Activated gamma-delta T cell (primary cell): ENCODE measurements around the gene TNIK.

Experiments
- DNase-seq: peaks from one replicate; lab custom pipeline; 2025; lab: John Stamatoyannopoulos, UW

The TNIK gene

DNA sequence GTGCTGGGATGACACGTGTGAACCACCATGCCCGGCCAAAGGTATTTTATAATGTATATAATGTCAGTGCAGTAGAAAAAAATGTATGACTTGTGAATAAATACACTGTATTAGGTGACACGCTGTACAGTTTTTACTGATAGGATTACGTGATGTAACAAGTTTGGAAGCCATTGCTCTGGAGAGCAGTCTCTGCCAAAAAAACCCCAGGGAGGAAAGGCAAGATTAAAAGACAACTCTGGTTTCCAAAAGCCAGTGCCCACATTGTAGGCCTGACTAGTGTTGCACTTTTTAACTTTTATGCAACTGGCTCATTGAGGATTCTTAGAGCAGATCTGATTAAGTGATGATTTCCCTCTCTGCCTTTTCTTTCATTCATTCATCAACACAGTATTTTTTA, 371.7 kb downstream of the TNIK start:
- no peak for DNase-seq

- DNase-seq = no peak
Measured at GRCh38 chr3:171086914-171087313, 373.3 kb downstream of the TNIK start.

DNA sequence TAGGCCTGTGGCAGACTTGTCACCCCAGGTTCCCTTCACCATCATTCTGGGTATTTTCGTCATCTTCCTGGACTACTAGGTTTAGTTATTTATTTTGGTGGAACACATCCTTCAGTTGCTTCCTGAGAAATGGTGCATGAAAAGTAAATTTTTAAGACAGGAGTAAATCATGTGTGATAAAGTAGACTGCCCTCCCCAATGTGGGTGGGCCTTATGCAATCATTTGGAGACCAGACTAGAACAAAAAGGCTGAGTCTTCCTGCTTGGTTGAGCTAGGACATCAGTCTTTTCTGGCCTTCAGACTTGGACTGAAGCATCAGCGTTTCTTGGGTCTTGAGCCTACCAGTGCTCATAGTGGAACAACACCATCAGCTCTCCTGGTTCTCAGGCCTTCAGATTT, 382.9 kb downstream of the TNIK start:
- DNase-seq = no peak

DNA sequence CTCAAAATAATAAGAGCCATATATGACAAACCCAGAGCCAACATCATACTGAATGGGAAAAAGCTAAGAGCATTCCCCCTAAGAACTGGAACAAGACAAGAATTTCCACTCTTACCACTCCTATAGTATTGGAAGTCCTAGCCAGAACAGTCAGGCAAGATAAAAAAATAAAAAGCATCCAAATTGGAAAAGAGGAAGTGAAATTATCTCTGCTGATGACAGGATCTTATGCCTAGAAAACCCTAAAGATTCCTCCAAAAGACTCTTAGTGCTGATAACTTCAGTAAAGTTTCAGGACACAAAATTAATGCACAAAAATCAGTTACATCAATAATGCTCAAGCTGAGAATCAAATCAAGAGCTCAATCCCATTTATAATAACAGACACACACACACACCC, 387.8 kb downstream of the TNIK start:
- no peak for DNase-seq

DNA sequence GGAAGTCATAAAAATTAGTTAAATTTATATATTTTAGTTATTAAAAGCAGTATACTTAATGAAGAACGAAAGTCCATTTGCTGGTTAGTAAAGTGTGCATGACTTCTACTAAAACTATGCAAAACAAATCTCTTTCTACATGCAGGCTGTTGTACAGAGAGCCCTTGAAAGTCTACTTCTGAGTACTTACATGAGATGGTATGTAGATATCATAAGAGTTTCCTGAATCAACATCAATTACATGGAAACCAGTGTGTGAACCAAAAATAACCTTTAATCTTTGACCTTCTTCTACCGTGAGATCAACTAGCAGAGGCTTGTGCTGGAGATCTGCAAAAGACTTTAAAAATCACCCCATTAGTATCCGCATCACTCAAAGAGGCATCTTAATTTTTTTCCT, 391.5 kb downstream of the TNIK start:
- no peak for DNase-seq

DNA sequence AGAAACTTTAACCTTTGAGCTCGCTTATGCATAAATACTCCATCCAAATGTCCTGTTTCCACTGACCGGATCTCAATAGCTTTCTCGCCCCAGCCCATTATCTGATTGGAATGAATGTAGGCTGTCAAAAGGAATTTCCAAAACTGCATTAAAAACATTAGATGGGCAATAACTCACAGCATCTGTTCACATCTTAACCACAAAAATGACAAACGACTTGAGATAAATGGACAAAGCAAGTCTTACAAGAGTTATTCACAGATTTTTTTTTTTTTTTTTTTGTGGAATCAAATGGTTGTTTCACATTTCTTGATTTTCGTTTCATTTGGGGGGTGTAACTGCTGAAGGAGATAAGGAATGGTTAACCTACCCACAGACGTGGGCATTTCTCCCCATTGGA, 394.0 kb downstream of the TNIK start:
- DNase-seq = no peak

DNA sequence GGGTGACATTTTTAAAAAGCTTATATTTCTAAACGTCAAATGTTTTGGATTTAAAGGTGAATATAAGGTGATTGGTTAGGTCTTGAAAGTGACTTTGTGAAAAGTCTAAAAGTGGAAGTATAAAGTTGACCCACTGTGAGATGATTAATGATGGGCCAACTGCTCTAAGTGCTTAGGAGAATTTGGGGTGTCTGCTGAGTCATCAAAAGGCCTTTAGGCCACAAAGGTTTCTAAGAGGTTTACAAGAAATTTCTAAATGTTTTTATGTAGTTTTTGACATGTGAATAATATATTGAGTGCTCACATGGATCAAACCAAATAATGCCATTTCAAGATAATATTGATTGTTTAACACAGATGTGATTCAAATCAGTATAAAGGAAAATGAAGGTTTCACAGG, 394.5 kb downstream of the TNIK start:
- no peak for DNase-seq

DNA sequence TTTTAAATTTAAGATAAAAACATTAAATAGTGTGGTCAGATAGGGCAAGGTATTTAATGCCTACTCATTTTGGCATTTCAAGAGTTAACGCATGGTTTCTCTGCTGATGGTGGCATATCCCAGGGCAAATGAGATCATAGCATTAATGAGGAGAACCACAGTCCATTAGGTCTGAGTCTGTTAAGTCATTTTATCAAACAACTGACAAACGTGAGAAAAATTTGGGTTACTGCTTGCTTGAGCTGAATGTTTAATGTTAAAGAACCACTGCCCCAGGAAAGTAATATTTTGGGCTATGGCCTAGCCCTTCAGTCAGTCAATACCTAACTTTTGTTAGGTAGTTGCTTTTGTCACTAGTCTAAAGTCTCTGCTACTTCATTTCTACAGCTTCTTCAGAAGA, 395.7 kb downstream of the TNIK start:
- DNase-seq = no peak

DNA sequence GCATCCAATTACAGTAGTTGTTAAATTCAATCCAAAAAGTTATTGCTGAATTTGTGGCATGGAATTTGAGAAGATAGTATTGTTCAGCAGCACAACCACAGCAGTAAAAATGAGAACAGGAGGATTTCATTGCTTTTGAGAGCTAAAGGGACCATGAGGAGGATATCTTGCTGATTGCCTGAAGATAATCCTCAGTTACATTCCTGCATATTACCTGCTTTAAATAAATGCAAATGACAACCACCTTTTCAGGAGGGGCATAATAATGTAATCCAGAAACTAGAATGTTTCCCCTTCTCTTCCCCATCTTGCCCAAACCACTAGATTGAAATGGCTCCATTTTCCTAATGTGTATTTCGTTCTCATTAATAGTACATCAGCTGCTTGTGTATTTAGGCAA, 398.5 kb downstream of the TNIK start:
- no peak for DNase-seq

DNA sequence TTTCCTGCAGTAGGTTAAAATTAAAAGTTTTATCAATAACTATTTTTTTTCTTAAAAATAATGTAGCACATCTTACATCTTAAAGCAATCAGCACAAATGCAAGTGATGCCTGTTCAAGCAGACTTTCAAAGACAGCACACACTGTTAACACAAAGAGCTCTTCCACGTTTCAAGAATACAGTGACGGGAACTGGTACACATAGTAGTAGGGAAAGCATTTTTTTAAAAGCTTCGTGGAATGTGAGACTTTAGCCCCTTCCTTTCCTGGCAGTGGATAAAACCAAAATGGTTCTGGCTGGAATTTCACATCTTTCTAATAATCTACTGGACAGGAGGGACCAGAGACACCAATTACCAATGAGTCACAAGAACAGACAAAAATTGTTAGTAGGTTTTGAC, 400.2 kb downstream of the TNIK start:
- no peak for DNase-seq

GRCh38 chr3:171058873-171059603, 401.2 kb downstream of the TNIK start:
- DNase-seq = no peak

DNA sequence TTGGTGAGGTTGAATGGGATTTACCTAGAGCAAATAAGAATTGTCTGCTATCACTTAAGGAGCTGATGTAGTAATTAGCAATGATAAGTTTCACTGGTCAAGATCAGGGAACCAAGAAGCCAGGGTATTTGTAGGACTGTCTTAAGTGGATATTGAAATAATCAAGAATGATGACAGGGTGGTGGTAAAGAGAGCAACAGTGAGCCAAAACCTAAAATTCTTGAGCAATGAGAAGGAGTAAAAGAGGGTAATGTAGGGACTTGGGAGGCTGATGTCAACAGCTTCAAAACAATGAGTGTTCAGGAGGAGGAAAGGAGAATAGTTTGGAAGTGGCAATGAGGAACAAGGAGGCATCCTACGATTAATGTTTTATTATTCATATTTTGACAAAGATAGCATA, 402.1 kb downstream of the TNIK start:
- no peak for DNase-seq

GRCh38 chr3:171057072-171057471, 403.1 kb downstream of the TNIK start:
- no peak for DNase-seq

DNA sequence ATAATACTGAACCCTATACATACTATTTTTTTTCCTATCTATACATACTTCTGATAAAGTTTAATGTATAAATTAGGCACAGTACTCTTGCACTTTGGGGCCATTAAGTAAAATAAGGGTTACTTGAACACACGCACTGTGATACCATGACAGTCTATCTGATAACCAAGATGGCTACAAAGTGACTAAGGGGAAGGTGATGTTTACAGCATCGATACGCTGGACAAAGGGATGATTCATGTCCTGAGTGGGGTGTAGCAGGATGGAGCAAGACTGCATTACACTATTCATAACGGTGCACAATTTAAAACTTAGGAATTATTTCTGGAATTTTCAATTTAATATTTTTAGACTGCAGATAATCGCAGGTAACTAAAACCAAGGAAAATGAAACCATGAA, 403.7 kb downstream of the TNIK start:
- no peak for DNase-seq

DNA sequence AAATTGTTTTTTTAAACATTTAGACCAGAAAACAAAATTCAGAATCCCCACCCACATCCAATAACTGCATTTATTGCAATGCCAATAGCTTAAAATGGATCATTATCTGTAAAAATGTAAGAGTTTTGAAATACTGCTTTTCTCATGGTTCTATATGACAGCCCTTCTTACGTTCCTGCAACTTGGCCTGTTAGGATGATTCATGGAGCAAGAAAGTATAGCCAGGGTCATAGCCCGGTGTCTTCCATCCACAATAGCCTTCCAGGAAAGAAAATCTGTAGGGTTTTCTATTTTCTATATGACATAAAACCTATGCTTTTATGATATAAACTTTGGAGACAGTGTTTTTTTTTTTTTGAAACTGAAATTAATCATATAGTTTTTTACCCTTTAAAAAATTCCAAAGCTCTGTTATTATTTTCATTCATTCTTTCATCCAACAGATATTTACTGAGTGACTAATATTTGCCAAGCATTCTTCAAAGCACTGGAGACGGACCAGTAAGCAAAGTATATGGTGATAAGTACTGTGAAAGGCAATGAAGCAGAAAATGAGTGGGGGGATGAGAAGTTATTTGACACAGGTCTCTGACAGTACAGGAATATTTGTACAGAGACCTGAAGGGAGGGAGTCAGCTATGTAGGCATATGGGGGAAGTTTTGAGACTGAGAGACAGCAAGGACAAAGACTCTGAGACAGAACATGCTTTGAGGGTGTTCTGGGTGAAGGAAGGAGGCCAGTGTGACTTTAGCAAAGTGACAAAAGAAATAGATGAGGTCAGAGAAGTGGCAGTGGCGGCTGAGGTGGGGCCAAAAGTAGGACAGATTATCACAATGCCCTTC, 404.6 kb downstream of the TNIK start:
- no peak for DNase-seq

DNA sequence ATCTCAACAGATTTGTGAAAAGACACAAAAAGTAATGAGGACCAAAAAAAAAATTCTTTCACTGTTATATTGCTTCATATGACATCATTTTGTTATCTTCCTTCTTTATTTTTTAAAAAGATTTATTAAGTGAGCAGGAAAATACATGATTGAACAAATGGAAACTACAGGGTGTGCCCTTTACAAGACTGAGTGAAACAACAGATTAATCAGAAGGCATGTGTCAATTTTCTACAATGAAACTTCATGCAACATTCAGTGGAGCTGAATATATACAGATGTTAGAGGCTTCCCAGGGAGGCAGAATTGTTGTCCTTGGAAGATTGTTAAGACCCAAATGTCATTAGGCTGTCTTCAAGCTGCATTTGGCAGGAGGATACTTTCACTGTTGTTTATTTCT, 405.3 kb downstream of the TNIK start:
- DNase-seq = no peak

GRCh38 chr3:171054231-171054630, 406.0 kb downstream of the TNIK start:
- no peak for DNase-seq

DNA sequence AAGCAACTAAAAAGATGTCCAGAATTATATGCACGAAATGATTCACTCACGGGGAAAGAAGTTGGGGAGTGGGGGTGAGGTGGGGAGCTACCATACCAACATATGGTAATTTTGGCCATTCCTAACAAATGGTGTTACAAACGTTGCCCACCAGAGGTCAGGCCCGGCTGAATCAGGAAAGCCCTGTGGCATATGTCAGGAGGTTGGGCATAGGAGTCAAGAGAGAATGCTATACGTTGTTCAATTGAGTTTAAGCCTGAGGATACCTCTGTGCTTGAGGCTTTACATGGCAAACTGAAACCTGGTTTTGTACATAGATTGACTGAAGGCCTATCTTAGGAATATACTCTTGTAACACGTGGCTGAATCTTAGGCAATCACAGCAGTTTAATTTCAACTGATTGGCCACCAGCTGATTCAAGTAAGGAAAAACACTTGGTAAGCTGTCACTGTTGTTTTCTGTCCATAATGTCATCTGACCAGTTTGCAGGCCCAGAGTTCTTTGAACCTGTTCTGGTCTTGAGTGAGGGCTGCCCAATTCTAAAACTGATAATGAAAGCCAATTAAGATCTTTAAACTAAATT, 410.3 kb downstream of the TNIK start:
- DNase-seq = no peak

DNA sequence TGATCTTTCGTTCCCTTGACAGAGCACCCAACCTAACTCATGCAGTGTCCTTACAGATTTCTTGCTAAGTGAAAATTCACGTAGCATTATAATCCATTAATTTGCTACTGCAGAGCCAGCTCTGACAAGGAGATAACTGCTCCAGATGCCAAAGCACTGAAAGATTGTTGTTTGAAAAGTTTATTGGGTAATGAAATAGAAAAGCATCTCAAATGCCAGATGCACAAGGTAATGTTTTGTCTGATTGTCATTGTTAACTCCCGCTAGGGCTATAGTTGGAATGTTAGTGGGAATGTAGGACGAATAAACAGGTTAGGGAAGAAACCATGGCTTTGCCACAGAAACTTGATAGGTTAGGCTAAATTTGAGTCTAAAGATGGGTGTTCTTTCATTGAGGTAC, 413.4 kb downstream of the TNIK start:
- no peak for DNase-seq

DNA sequence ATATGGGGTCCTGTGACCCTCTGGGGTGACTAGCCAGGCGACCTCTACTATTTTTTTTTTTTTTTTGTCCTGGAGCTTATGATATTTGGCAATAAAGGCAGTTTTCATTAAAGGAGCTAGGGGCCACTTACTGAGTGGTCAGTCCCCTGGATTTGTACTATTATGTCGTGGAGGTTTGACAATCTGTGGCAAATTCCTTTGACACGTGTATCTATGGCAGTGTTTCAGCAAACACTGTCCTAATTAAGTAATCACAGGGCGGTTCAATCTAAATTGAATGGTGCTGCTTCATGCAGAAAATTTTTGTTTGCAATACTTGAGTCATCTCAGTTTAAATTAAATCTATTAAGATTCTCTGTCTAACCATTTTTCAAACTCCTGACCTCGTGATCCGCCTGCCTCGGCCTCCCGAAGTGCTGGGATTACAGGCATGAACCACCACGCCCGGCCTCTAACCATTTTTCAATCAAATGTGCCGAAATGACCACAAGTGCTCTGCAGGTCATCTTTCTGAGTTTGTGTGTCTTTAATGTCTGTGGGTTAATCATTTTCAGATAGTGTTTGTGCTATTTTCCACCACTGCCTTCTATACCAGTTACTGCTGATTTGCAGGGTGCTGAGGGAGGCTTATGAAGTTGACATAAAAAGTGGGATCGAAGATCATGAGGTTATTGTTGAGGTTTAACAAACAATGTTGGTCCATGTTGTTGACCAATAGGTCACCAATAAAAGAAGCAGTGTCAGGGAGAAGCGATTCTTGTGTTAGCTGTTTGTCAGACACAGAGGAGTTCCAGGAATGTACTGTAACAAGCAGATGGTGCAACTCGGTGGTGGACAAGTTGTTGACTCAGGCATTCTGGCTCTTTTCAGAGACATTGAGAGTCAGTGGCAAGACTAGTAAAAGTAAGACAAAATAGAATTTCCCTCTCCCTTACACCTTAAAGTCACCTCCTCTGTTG, 415.1 kb downstream of the TNIK start:
- DNase-seq = no peak

DNA sequence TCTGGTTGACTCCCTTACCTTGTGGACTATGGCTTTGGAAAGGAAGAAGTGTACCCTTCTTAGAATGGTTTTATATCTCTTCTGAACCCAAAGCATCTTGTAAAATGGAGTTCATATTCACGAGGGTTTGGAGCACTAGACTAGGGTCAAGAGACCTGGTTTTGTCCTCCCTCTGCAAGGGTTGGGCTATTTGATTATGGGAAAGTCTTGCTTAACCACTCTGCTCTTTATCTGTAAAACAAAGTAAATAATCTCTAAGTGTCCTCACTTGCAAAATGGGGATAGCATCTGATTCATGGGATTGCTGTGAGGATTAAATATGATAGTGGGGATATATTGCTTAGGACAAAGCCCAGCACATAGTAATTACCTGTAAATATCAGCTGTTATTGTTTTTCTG, 415.8 kb downstream of the TNIK start:
- no peak for DNase-seq

DNA sequence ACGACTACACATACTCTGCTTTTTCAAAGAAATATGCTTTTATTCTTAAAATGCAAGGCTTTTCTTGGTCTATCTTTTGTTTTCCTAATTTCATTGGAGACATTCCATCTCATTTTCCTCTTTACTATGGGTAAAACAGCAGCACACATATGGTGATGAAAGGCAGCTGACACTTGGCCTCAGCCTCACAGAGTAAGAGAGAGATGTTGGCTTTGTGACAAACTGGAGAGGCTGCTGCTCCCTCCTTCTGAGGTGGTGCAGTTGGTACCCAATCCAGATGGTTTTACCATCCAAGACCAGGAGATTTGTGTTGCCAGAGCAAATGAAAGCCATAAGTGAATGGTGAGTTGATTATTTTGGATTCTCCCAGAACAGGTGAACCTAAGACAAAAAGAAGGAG, 420.5 kb downstream of the TNIK start:
- no peak for DNase-seq
